22Rv1 (cell line): ENCODE results near the gene ACTG1.

ENCODE experiments used
- H3K27ac ChIP-seq: fragments of 450-650 bp; 2 replicates; pipeline ENCODE4 v1.5.1; 2017
- ZFX ChIP-seq: fragments of 450-650 bp; IDR thresholded peaks from 2 replicates; pipeline ENCODE4 v1.6.1; 2017; ENCODE audit warnings: antibody characterized with exemption, borderline replicate concordance
- TF ChIP-seq, protein P1 (sequence below): fragments of 450-650 bp; IDR thresholded peaks from 2 replicates; pipeline ENCODE4 v1.5.1; 2017; ENCODE audit warnings: mild to moderate bottlenecking

ACTG1 gene

DNA sequence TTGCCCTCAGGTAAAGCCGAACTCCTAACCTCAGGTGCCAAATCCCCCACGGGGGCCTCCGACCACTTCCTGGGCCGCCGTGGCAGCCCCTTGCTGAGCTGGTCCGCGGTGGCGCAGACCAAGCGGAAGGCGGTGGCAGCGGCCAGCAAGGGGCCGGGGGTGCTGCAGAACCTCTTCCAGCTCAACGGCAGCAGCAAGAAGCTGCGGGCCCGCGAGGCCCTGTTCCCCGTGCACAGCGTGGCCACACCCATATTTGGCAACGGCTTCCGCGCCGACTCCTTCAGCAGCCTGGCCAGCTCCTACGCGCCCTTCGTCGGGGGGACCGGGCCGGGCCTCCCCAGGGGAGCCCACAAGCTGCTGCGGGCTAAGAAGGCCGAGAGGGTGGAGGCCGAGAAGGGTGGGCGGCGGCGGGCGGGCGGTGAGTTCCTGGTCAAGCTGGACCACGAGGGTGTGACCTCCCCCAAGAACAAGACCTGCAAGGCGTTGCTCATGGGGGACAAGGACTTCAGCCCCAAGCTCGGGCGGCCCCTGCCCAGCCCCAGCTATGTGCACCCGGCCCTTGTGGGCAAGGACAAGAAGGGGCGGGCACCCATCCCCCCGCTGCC is 51.6 kb downstream of the ACTG1 start:
- TF ChIP-seq, protein P1, sequence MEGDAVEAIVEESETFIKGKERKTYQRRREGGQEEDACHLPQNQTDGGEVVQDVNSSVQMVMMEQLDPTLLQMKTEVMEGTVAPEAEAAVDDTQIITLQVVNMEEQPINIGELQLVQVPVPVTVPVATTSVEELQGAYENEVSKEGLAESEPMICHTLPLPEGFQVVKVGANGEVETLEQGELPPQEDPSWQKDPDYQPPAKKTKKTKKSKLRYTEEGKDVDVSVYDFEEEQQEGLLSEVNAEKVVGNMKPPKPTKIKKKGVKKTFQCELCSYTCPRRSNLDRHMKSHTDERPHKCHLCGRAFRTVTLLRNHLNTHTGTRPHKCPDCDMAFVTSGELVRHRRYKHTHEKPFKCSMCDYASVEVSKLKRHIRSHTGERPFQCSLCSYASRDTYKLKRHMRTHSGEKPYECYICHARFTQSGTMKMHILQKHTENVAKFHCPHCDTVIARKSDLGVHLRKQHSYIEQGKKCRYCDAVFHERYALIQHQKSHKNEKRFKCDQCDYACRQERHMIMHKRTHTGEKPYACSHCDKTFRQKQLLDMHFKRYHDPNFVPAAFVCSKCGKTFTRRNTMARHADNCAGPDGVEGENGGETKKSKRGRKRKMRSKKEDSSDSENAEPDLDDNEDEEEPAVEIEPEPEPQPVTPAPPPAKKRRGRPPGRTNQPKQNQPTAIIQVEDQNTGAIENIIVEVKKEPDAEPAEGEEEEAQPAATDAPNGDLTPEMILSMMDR, result no peak
- TF ChIP-seq ZFX, result no peak
- no peak overlapping the region for H3K27ac ChIP-seq
